Choroid plexus epithelial cell (primary cell): ENCODE measurements around the gene CPSF4L.
A peak's percentile ranks its signal among the peaks of the same experiment; 100 is the strongest.

Experiments
- DNase-seq: peaks from one replicate; pipeline ENCODE4 v3.0.0-alpha.2; 2010; ENCODE audit warnings: low read depth
- H3K4me3 ChIP-seq: 2 replicates; pipeline ENCODE4 v1.5.1; 2011; ENCODE audit warnings: low read depth, mild to moderate bottlenecking, control low read depth, low read length, moderate library complexity
- CTCF ChIP-seq: conservative IDR thresholded peaks from 2 replicates; pipeline ENCODE4 v1.5.1; 2011; ENCODE audit warnings: low read depth, mild to moderate bottlenecking, control low read depth, inconsistent platforms, low read length, moderate library complexity

CPSF4L gene

DNA sequence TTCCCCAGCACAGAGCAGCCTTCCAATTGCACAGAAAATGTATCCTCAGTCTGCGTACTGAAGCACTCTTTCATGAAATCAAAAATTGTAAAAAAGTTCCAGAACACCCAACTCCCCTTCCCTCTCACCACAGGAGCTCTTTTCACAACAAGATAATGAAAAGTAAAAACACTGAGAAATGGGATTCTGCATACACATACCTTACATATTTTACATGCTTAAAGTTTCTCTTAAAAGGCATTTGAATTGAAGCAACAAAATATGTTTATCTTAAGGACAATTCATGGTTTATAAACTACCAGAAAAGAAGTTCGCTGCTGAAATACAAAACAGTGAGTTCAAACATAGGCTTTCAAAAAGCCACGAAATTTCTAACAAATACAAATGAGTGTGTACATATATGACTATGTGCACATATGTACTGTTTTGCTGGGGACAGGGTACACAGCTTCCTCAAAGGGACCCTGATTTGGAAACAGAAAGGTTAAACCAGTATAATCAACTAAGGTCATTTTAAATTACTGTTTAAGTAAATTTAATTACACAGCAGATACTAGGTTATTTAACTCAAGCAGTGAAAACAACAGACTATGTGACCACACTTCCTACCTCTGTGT, 35.0 kb downstream of the CPSF4L start:
- no peak overlapping the region for H3K4me3 ChIP-seq
- TF ChIP-seq CTCF: no peak
- peak; percentile 76 for DNase-seq

DNA sequence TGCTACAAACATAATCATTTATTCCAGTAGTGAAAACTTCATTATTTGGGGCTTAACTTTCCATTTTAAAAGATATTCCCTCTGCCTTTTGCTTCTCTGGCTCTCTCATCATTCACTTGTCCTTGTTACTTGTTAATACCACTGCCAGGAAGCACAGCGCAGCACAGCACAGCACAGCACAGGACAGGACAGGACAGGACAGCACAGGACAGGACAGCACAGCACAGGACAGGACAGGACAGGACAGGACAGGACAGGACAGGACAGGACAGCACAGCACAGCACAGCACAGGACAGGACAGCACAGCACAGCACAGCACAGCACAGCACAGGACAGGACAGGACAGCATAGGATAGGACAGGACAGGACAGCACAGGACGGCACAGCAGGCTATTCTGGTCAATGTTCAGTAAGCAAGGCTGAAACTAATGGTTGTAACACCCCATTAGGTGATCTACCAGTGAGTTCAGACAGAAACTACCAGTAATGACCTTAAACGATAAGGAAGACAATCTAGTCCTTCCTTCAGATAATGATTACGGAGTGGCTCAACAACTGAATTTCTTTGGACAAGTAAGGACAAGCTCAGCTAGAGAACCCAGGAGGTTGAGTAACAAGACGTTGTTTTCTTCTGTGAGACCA, 36.9 kb downstream of the CPSF4L start:
- TF ChIP-seq CTCF: no peak
- H3K4me3 ChIP-seq: no peak overlapping the region
- no peak for DNase-seq

- no peak for TF ChIP-seq CTCF
- no peak for DNase-seq
These were observed 37.4 kb downstream of the CPSF4L start for GRCh38 chr17:73224237-73224636.

DNA sequence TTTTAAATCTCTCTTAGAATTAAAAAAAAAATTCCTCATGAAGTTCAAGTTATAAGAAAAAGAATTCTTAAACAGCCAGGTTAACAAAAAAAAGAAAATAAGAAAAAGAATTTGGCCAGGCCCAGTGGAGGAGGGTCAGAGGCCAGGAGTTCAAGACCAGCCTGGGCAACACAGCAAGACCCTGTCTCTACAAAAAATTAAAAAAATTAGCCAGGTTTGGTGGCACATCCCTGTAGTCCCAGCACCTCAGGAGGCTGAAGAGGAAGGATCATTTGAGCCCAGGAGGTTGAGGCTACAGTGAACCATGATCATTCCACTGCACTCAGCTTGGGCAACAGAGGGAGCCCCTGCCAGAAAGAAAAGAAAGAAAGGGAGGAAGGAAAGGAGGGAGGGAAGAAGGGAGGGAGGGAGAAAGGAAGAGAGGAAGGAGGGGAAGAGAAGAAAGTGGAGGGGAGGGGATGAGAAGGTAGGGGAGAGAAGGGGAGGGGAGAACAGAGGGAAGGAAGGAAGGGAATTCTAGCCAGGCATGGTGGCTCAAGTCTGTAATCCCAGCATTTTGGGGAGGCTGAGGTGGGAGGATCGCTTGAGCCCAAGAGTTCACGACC, 38.0 kb downstream of the CPSF4L start:
- no peak for TF ChIP-seq CTCF
- no peak overlapping the region for H3K4me3 ChIP-seq
- DNase-seq: no peak

More at GRCh38 chr17:73224237-73224636, 37.4 kb downstream of the CPSF4L start:
- no peak overlapping the region for H3K4me3 ChIP-seq

DNA sequence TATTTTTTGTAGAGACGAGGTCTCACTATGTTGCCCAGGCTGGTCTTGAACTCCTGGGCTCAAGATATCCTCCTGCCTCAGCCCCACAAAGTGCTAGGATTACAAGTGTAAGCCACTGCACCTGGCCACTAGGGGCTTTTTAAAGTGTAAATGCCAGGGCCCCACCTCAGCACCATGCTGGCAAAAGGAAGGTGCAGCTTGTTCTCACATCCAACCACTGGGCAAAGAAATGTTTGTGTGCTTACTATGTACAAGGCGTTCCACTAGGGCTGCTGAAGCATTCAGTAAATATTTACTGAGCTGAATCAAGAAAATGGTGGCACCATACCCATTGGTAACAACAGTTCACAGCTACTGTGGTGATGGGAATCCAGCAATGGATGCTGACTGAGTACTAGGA, 46.2 kb downstream of the CPSF4L start:
- no peak for TF ChIP-seq CTCF
- DNase-seq: no peak
- H3K4me3 ChIP-seq: no peak overlapping the region

DNA sequence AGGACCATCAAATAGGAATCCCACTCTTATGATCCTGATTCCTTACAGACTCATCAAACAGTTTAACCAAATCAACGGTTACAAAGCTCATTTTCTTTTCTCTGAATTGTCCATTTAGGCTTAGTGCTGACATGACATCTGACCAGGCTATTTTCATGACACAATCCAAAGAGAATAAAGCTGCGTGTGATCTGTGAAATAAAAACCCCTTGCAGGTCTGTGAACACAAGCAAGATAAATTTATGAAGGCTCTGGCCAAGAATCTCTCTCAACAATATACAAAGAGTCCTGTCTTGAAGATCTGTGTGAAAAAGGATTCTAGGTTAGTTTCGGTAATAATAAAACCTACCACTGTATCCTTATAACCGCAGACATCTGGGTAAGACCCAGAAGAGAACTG, 46.8 kb downstream of the CPSF4L start:
- DNase-seq: no peak
- no peak overlapping the region for H3K4me3 ChIP-seq
- no peak for TF ChIP-seq CTCF
